H9 (cell line): Measurements from ENCODE around the gene STARD8. TPM values are rescaled to one million over a fixed set of nuclear protein-coding genes. Genes with fewer than 3 reads are reported as not detected.
"Not testable (repeated sequence)": the region's sequence is repeated elsewhere in the genome, so short reads cannot be mapped to it uniquely, and the experiment has no call there.

Experiments
- DNase-seq: peaks from one replicate; pipeline ENCODE4 v3.0.0-alpha.2; 2017
- H2AFZ ChIP-seq: one replicate; pipeline ENCODE4 v1.6.1; 2013; ENCODE audit warnings: mild to moderate bottlenecking, low read length, control low read depth, moderate library complexity
- H2AK5ac ChIP-seq: 2 replicates; pipeline ENCODE4 v1.6.1; 2013; ENCODE audit warnings: low read length, control low read depth, mixed read lengths; ENCODE audit not compliant: insufficient read length
- H2BK120ac ChIP-seq: one replicate; pipeline ENCODE4 v1.6.1; 2013; ENCODE audit warnings: low read depth, mild to moderate bottlenecking, low read length, control low read depth, inconsistent platforms; ENCODE audit not compliant: poor library complexity, severe bottlenecking
- H2BK12ac ChIP-seq: 2 replicates; pipeline ENCODE4 v1.6.1; 2013; ENCODE audit warnings: low read length, control low read depth, mixed read lengths, low read depth; ENCODE audit not compliant: insufficient read length
- H2BK15ac ChIP-seq: 2 replicates; pipeline ENCODE4 v1.6.1; 2013; ENCODE audit warnings: low read depth, low read length, control low read depth
- H2BK20ac ChIP-seq: one replicate; pipeline ENCODE4 v1.6.1; 2013; ENCODE audit warnings: low read depth, mild to moderate bottlenecking, low read length, control low read depth, inconsistent platforms; ENCODE audit not compliant: poor library complexity, severe bottlenecking
- H2BK5ac ChIP-seq: 2 replicates; pipeline ENCODE4 v1.6.1; 2013; ENCODE audit warnings: low read length, control low read depth, mixed read lengths; ENCODE audit not compliant: insufficient read length
- H3K14ac ChIP-seq: 2 replicates; pipeline ENCODE4 v1.6.1; 2013; ENCODE audit warnings: low read length, control low read depth; ENCODE audit not compliant: insufficient read depth
- H3K18ac ChIP-seq: 2 replicates; pipeline ENCODE4 v1.6.1; 2013; ENCODE audit warnings: low read depth, mild to moderate bottlenecking, mixed read lengths, low read length, control low read depth; ENCODE audit not compliant: insufficient read length
- H3K23ac ChIP-seq: 2 replicates; pipeline ENCODE4 v1.6.1; 2013; ENCODE audit warnings: low read length, control low read depth, mixed read lengths, low read depth; ENCODE audit not compliant: insufficient read length
- H3K23me2 ChIP-seq: 2 replicates; pipeline ENCODE4 v1.6.1; 2013; ENCODE audit warnings: low read depth, mild to moderate bottlenecking, mixed read lengths, low read length, control low read depth; ENCODE audit not compliant: insufficient read length, poor library complexity, severe bottlenecking
- H3K27ac ChIP-seq: 2 replicates; pipeline ENCODE4 v1.5.1; 2013; ENCODE audit warnings: low read length, control low read depth, mixed read lengths, low read depth; ENCODE audit not compliant: insufficient read length
- H3K27me3 ChIP-seq: 2 replicates; pipeline ENCODE4 v1.6.1; 2013; ENCODE audit warnings: low read length, control low read depth, inconsistent platforms; ENCODE audit not compliant: insufficient read depth
- H3K4ac ChIP-seq: 2 replicates; pipeline ENCODE4 v1.6.1; 2013; ENCODE audit warnings: low read depth, mild to moderate bottlenecking, control low read depth, inconsistent platforms, low read length, moderate library complexity
- H3K4me1 ChIP-seq: 2 replicates; pipeline ENCODE4 v1.6.1; 2013; ENCODE audit warnings: low read length, control low read depth, inconsistent platforms; ENCODE audit not compliant: insufficient read depth
- H3K4me2 ChIP-seq: 2 replicates; pipeline ENCODE4 v1.6.1; 2013; ENCODE audit warnings: low read length, control low read depth, mixed read lengths; ENCODE audit not compliant: insufficient read length, insufficient read depth
- H3K56ac ChIP-seq: 2 replicates; pipeline ENCODE4 v1.6.1; 2013; ENCODE audit warnings: low read depth, mild to moderate bottlenecking, mixed read lengths, low read length, control low read depth; ENCODE audit not compliant: insufficient read length
- H3K79me1 ChIP-seq: 2 replicates; pipeline ENCODE4 v1.6.1; 2013; ENCODE audit warnings: low read depth, mild to moderate bottlenecking, moderate library complexity, low read length, control low read depth, inconsistent platforms; ENCODE audit not compliant: insufficient read depth, poor library complexity, severe bottlenecking
- H3K79me2 ChIP-seq: 2 replicates; pipeline ENCODE4 v1.6.1; 2013; ENCODE audit warnings: low read length, control low read depth, inconsistent platforms; ENCODE audit not compliant: insufficient read depth
- H3K9ac ChIP-seq: 2 replicates; pipeline ENCODE4 v1.6.1; 2013; ENCODE audit warnings: low read length, control low read depth, mixed read lengths; ENCODE audit not compliant: insufficient read length; ENCODE audit errors: extremely low read depth
- H3K9me3 ChIP-seq: one replicate; pipeline ENCODE4 v1.6.1; 2013; ENCODE audit warnings: low read depth, low read length, inconsistent platforms; ENCODE audit not compliant: control insufficient read depth
- H3T11ph ChIP-seq: one replicate; pipeline ENCODE4 v1.6.1; 2013; ENCODE audit warnings: mild to moderate bottlenecking, low read length, control low read depth, inconsistent platforms
- H4K20me1 ChIP-seq: one replicate; pipeline ENCODE4 v1.6.1; 2013; ENCODE audit not compliant: control insufficient read depth, insufficient read length, insufficient read depth
- H4K5ac ChIP-seq: 2 replicates; pipeline ENCODE4 v1.6.1; 2013; ENCODE audit warnings: low read depth, mild to moderate bottlenecking, mixed read lengths, low read length, control low read depth; ENCODE audit not compliant: insufficient read length
- H4K8ac ChIP-seq: replicated peaks from 2 replicates; pipeline ENCODE4 v1.6.1; 2013; ENCODE audit warnings: low read length, control low read depth, mixed read lengths, low read depth; ENCODE audit not compliant: insufficient read length
- H4K91ac ChIP-seq: 2 replicates; pipeline ENCODE4 v1.6.1; 2013; ENCODE audit warnings: low read depth, mild to moderate bottlenecking, moderate library complexity, mixed read lengths, low read length, control low read depth; ENCODE audit not compliant: insufficient read length
- H3K27ac Mint-ChIP-seq, 3 experiments: 2 replicates in 2 of 3; 3 replicates in 1 of 3; pipeline ENCODE4 v1.8.0; 2020 to 2021; ENCODE audit warnings: mixed read lengths in 3 of 3, mild to moderate bottlenecking in 1 of 3, moderate library complexity in 1 of 3
- H3K27me3 Mint-ChIP-seq: 2 replicates; pipeline ENCODE4 v1.8.0; 2021; ENCODE audit warnings: low read depth, mild to moderate bottlenecking, moderate library complexity, mixed read lengths
- H3K36me3 Mint-ChIP-seq, 3 experiments: 2 replicates in 2 of 3; 3 replicates in 1 of 3; pipeline ENCODE4 v1.8.0; 2020 to 2021; ENCODE audit warnings: low read depth in 3 of 3, mixed read lengths in 3 of 3; ENCODE audit not compliant: insufficient read depth in 1 of 3
- H3K4me1 Mint-ChIP-seq, 2 experiments: 2 replicates each; pipeline ENCODE4 v1.8.0; 2020; ENCODE audit warnings: mixed read lengths in 2 of 2
- H3K4me3 Mint-ChIP-seq, 2 experiments: 2 replicates in 1 of 2; 3 replicates in 1 of 2; pipeline ENCODE4 v1.8.0; 2020 to 2021; ENCODE audit warnings: mild to moderate bottlenecking in 2 of 2, mixed read lengths in 2 of 2, moderate library complexity in 1 of 2
- H3K9me3 Mint-ChIP-seq, 2 experiments: 2 replicates in 1 of 2; 3 replicates in 1 of 2; pipeline ENCODE4 v1.8.0; 2020; ENCODE audit warnings: mild to moderate bottlenecking in 2 of 2, mixed read lengths in 2 of 2, moderate library complexity in 1 of 2
- WGBS: extraction: QIAGEN DNeasy Blood & Tissue Kit; methylation state at CpG from one replicate; pipeline ENCODE4 v1.1.7; 2013; ENCODE audit warnings: missing lambda C conversion rate, low lambda C conversion rate, mixed read lengths; ENCODE audit not compliant: insufficient read length; ENCODE audit errors: extremely low coverage; 5-methylcytosine and 5-hydroxymethylcytosine counted together
- total RNA-seq: library from RNA; stranded (reverse); gene quantifications from 2 replicates; pipeline ENCODE4 v1.2.1, GENCODE V29; 2021
- TF ChIP-seq, protein P1 (sequence below): fragments of 200-600 bp; sonication (generic); conservative IDR thresholded peaks from 3 replicates; pipeline ENCODE4 v1.8.0; 2021; ENCODE audit warnings: antibody characterized with exemption, mild to moderate bottlenecking

STARD8 gene
- total RNA-seq, 1 experiment from 2014 or later, result 0.52 TPM

DNA sequence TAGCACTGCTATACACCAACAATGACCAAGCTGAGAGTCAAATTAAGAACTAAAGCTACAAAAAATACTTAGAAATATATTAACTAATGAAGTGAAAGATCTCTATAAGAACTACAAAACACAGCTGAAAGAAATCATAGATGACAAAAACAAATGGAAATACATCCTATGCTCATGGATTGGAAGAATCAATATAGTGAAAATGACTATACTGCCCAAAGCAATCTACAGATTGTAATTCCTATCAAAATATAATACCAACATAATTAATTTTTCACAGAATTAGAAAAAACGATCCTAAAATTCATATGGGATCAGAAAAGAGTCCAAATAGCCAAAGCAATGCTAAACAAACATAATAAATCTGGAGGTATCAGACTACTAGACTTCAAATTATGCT, 87.8 kb downstream of the STARD8 start:
- no peak overlapping the region for H3K18ac ChIP-seq
- H2AK5ac ChIP-seq, result no peak overlapping the region
- no peak overlapping the region for H2BK15ac ChIP-seq
- peaks cover 0 to 4% (median 0%) of the 10 kb centered on the region in 3 experiments; a peak in 4 of 7 replicates for H3K36me3 Mint-ChIP-seq
- H4K8ac ChIP-seq, result no peak overlapping the region
- H3K9me3 Mint-ChIP-seq, result peaks cover 46 to 58% of the 10 kb centered on the region in 2 experiments
- no peak overlapping the region for H3K14ac ChIP-seq
- DNase-seq, result no peak
- H2AFZ ChIP-seq, result no peak overlapping the region
- H3K4me2 ChIP-seq, result no peak overlapping the region
- H3K56ac ChIP-seq, result no peak overlapping the region
- H4K20me1 ChIP-seq, result no peaks in the 10 kb centered on the region
- no peak overlapping the region for H3T11ph ChIP-seq
- H2BK12ac ChIP-seq, result no peak overlapping the region
- H4K5ac ChIP-seq, result no peak overlapping the region
- H2BK120ac ChIP-seq, result no peak overlapping the region
- no peak overlapping the region for H3K27ac ChIP-seq
- H3K9ac ChIP-seq, result no peak overlapping the region
- no peak overlapping the region for H2BK20ac ChIP-seq
- H4K91ac ChIP-seq, result no peak overlapping the region
- no peaks in the 10 kb centered on the region for H3K79me2 ChIP-seq
- no peaks in the 10 kb centered on the region for H3K27me3 ChIP-seq
- H3K9me3 ChIP-seq, result peaks cover 16% of the 10 kb centered on the region
- no peak overlapping the region for H3K23ac ChIP-seq
- no peak overlapping the region for H3K4ac ChIP-seq
- no peak overlapping the region for H3K4me3 Mint-ChIP-seq
- TF ChIP-seq, protein P1, sequence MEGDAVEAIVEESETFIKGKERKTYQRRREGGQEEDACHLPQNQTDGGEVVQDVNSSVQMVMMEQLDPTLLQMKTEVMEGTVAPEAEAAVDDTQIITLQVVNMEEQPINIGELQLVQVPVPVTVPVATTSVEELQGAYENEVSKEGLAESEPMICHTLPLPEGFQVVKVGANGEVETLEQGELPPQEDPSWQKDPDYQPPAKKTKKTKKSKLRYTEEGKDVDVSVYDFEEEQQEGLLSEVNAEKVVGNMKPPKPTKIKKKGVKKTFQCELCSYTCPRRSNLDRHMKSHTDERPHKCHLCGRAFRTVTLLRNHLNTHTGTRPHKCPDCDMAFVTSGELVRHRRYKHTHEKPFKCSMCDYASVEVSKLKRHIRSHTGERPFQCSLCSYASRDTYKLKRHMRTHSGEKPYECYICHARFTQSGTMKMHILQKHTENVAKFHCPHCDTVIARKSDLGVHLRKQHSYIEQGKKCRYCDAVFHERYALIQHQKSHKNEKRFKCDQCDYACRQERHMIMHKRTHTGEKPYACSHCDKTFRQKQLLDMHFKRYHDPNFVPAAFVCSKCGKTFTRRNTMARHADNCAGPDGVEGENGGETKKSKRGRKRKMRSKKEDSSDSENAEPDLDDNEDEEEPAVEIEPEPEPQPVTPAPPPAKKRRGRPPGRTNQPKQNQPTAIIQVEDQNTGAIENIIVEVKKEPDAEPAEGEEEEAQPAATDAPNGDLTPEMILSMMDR, result no peak
- H3K23me2 ChIP-seq, result no peaks in the 10 kb centered on the region
- H3K27ac Mint-ChIP-seq, result no peak overlapping the region
- no peaks in the 10 kb centered on the region for H3K4me1 ChIP-seq
- no peak overlapping the region for H2BK5ac ChIP-seq
- peaks cover 3% of the 10 kb centered on the region in 2 experiments; a peak in 3 of 4 replicates for H3K4me1 Mint-ChIP-seq
- peaks cover 19% of the 10 kb centered on the region for H3K27me3 Mint-ChIP-seq
- H3K79me1 ChIP-seq, result no peaks in the 10 kb centered on the region
- WGBS, result no CpG with 5 or more reads among the region's 1 CpG

DNA sequence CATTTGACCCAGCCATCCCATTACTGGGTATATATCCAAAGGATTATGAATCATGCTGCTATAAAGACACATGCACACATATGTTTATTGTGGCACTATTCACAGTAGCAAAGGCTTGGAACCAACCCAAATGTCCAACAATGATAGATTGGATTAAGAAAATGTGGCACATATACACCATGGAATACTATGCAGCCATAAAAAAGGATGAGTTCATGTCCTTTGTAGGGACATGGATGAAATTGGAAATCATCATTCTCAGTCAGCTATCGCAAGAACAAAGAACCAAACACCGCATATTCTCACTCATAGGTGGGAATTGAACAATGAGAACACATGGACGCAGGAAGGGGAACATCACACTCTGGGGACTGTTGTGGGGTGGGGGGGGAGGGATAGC, 94.4 kb downstream of the STARD8 start:
- H4K8ac ChIP-seq, H3K27ac Mint-ChIP-seq, H3K79me2 ChIP-seq, H3K27ac ChIP-seq, H3K36me3 Mint-ChIP-seq, H3K23ac ChIP-seq, H2AK5ac ChIP-seq, H3K4me2 ChIP-seq, H4K5ac ChIP-seq, H3K14ac ChIP-seq, H3K27me3 ChIP-seq, H2BK15ac ChIP-seq, H3K4ac ChIP-seq, H3K79me1 ChIP-seq, H3K27me3 Mint-ChIP-seq, DNase-seq, H3T11ph ChIP-seq, H3K23me2 ChIP-seq, H3K4me3 Mint-ChIP-seq, H2BK5ac ChIP-seq, H2BK20ac ChIP-seq, H2BK120ac ChIP-seq, H3K4me1 ChIP-seq, H3K4me1 Mint-ChIP-seq, H2AFZ ChIP-seq, H4K20me1 ChIP-seq, H2BK12ac ChIP-seq, H4K91ac ChIP-seq, H3K18ac ChIP-seq, H3K9ac ChIP-seq, H3K56ac ChIP-seq: not testable (repeated sequence)
- H3K9me3 ChIP-seq, result peaks cover 20% of the 10 kb centered on the region
- WGBS, result no CpG with 5 or more reads among the region's 3 CpGs
- peaks cover 31 to 56% of the 10 kb centered on the region in 2 experiments for H3K9me3 Mint-ChIP-seq
